HS-27A (cell line): ENCODE measurements around the gene KIF5C.
"Not testable (repeated sequence)": the region's sequence is repeated elsewhere in the genome, so short reads cannot be mapped to it uniquely, and the experiment has no call there.

Experiments
- DNase-seq: peaks from one replicate; pipeline ENCODE4 v3.0.0-alpha.2; 2012; ENCODE audit warnings: low read depth, missing footprints

The KIF5C gene

GRCh38 chr2:148965623-148966437 lies 90.8 kb downstream of the KIF5C start:
- no peak for DNase-seq

GRCh38 chr2:148966438-148966758 lies 91.4 kb downstream of the KIF5C start:
- DNase-seq = no peak

GRCh38 chr2:148967056-148967455 lies 92.0 kb downstream of the KIF5C start:
- DNase-seq = no peak

- DNase-seq = no peak
Observed at GRCh38 chr2:148967578-148967977, 92.6 kb downstream of the KIF5C start.

- no peak for DNase-seq
Observed at GRCh38 chr2:148968301-148968700, 93.3 kb downstream of the KIF5C start.

GRCh38 chr2:148968776-148969319 lies 93.8 kb downstream of the KIF5C start:
- DNase-seq = no peak

GRCh38 chr2:148969659-148970061 lies 94.6 kb downstream of the KIF5C start:
- DNase-seq = no peak

- no peak for DNase-seq
Observed at GRCh38 chr2:148970385-148970784, 95.4 kb downstream of the KIF5C start.

GRCh38 chr2:148971547-148971946 lies 96.5 kb downstream of the KIF5C start:
- DNase-seq = no peak

- no peak for DNase-seq
Observed at GRCh38 chr2:148974095-148974494, 99.1 kb downstream of the KIF5C start.

- no peak for DNase-seq
Observed at GRCh38 chr2:148978026-148978685, 103.1 kb downstream of the KIF5C start.

- DNase-seq = no peak
Observed at GRCh38 chr2:148978706-148979105, 103.7 kb downstream of the KIF5C start.

- no peak for DNase-seq
Observed at GRCh38 chr2:148979164-148979918, 104.3 kb downstream of the KIF5C start.

- DNase-seq = no peak
Observed at GRCh38 chr2:148979919-148980277, 104.9 kb downstream of the KIF5C start.

GRCh38 chr2:148980496-148980895 lies 105.5 kb downstream of the KIF5C start:
- not testable (repeated sequence) for DNase-seq

GRCh38 chr2:148981324-148981723 lies 106.3 kb downstream of the KIF5C start:
- DNase-seq = no peak

- no peak for DNase-seq
Observed at GRCh38 chr2:148981781-148982180, 106.8 kb downstream of the KIF5C start.

- no peak for DNase-seq
Observed at GRCh38 chr2:148982282-148982681, 107.3 kb downstream of the KIF5C start.

- no peak for DNase-seq
Observed at GRCh38 chr2:148983896-148984295, 108.9 kb downstream of the KIF5C start.

- DNase-seq = no peak
Observed at GRCh38 chr2:148984449-148984848, 109.4 kb downstream of the KIF5C start.

- no peak for DNase-seq
Observed at GRCh38 chr2:148987286-148987685, 112.3 kb downstream of the KIF5C start.

GRCh38 chr2:148988337-148988736 lies 113.3 kb downstream of the KIF5C start:
- no peak for DNase-seq
